Activated naive CD4-positive, alpha-beta T cell treated with anti-CD3 and anti-CD28 coated beads, Interleukin-2, amount 50 U/mL, for 24 hours (primary cell): ENCODE data around the gene KRT3.

Experiments
- H3K27ac Mint-ChIP-seq: one replicate; pipeline ENCODE4 v1.8.0; 2021; ENCODE audit warnings: mild to moderate bottlenecking, mixed read lengths
- H3K27me3 Mint-ChIP-seq: one replicate; pipeline ENCODE4 v1.8.0; 2021; ENCODE audit warnings: mixed read lengths
- H3K36me3 Mint-ChIP-seq: one replicate; pipeline ENCODE4 v1.8.0; 2021; ENCODE audit warnings: mixed read lengths
- H3K4me1 Mint-ChIP-seq: one replicate; pipeline ENCODE4 v1.8.0; 2021; ENCODE audit warnings: mixed read lengths
- H3K4me3 Mint-ChIP-seq: one replicate; pipeline ENCODE4 v1.8.0; 2021; ENCODE audit warnings: mild to moderate bottlenecking, mixed read lengths
- H3K9me3 Mint-ChIP-seq: one replicate; pipeline ENCODE4 v1.8.0; 2021; ENCODE audit warnings: mixed read lengths

KRT3 gene

DNA sequence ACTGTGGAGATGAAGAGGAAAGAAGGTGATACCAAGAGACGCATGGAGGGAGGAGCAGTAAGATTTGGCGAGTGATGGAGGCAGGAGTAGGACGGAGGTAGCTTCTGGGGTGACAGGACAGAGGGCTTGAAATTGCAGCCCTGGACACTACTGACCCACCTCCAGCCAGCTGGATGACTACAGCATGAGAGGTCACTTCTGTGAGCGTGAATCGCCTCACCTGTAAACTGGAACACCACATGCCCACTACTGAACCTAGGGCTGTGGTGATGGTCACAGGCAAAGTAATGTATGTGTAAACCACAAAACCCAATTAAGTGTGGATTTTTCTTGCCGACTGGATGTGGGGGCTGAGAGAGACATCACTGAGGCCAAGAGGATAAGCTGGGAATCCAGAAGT is 24.6 kb upstream of the KRT3 start:
- Mint-ChIP-seq H3K36me3 (no peaks in the 10 kb centered on the region), H3K9me3 (no peaks in the 10 kb centered on the region), H3K4me3 (no peak overlapping the region), H3K4me1 (peaks cover 16% of the 10 kb centered on the region), H3K27ac (no peak overlapping the region), H3K27me3 (no peaks in the 10 kb centered on the region)

DNA sequence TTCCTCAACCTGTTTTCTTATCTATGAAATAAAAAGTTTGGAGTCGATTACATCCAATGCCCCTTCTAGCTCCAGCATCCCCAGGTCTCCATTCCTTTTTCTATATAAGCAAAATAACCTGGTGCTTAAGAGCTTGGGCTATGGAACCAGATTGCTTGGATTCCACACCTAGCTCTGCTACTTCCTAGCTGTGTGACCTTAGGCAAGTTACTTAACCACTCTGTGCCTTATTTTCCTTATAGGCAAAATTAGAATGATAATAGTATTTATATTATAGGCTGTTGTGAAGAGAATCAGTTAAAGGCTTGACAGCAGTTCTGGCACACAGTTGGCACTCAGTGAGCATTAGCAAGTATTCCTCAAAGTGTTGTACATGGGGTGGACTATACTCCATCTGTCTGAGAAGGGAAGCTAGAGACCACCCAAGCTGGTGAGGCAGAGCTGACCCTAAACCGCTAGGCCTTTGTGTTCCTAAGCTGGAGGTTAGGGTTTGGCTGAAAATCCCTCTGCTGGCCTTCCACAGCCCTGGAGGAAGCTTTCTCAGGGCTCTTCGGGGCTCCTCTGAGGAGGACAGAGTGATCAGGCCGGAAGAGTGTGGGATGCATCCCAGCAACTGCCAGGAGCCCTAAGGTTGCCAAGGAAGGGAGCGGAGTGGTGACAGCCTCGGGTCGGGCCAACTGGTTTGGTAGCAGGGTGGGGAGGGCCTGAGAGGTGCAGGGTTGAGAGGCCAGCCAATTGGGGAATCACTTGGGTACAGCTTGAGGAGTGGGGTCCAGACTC is 24.0 kb upstream of the KRT3 start:
- peaks cover 16% of the 10 kb centered on the region for H3K4me1 Mint-ChIP-seq
- no peak overlapping the region for H3K27ac Mint-ChIP-seq
- no peaks in the 10 kb centered on the region for H3K36me3 Mint-ChIP-seq
- no peak overlapping the region for H3K4me3 Mint-ChIP-seq
- H3K27me3 Mint-ChIP-seq: no peaks in the 10 kb centered on the region
- H3K9me3 Mint-ChIP-seq: no peaks in the 10 kb centered on the region

GRCh38 chr12:52818887-52819420 is 23.0 kb upstream of the KRT3 start:
- H3K27me3 Mint-ChIP-seq: no peaks in the 10 kb centered on the region

GRCh38 chr12:52818388-52818787 is 22.5 kb upstream of the KRT3 start:
- no peaks in the 10 kb centered on the region for H3K36me3 Mint-ChIP-seq
- H3K4me3 Mint-ChIP-seq: no peak overlapping the region
- peaks cover 16% of the 10 kb centered on the region for H3K4me1 Mint-ChIP-seq
- no peak overlapping the region for H3K27ac Mint-ChIP-seq
- H3K9me3 Mint-ChIP-seq: no peaks in the 10 kb centered on the region
- H3K27me3 Mint-ChIP-seq: no peaks in the 10 kb centered on the region

More at GRCh38 chr12:52818887-52819420, 23.0 kb upstream of the KRT3 start:
- Mint-ChIP-seq H3K4me1 (peaks cover 16% of the 10 kb centered on the region), H3K9me3 (no peaks in the 10 kb centered on the region), H3K27ac (no peak overlapping the region), H3K36me3 (no peaks in the 10 kb centered on the region), H3K4me3 (no peak overlapping the region)

- Mint-ChIP-seq H3K27me3 (no peaks in the 10 kb centered on the region), H3K27ac (no peak overlapping the region), H3K4me1 (peaks cover 16% of the 10 kb centered on the region), H3K9me3 (no peaks in the 10 kb centered on the region), H3K4me3 (peak overlapping the region; percentile 30), H3K36me3 (no peaks in the 10 kb centered on the region)
Measured at GRCh38 chr12:52817699-52818238, 21.9 kb upstream of the KRT3 start.

- H3K4me1 Mint-ChIP-seq: peaks cover 16% of the 10 kb centered on the region
- H3K27ac Mint-ChIP-seq: no peak overlapping the region
- no peaks in the 10 kb centered on the region for H3K27me3 Mint-ChIP-seq
- H3K36me3 Mint-ChIP-seq: no peaks in the 10 kb centered on the region
- H3K9me3 Mint-ChIP-seq: no peaks in the 10 kb centered on the region
- H3K4me3 Mint-ChIP-seq: peak overlapping the region; percentile 30
Measured at GRCh38 chr12:52817003-52817698, 21.2 kb upstream of the KRT3 start.

DNA sequence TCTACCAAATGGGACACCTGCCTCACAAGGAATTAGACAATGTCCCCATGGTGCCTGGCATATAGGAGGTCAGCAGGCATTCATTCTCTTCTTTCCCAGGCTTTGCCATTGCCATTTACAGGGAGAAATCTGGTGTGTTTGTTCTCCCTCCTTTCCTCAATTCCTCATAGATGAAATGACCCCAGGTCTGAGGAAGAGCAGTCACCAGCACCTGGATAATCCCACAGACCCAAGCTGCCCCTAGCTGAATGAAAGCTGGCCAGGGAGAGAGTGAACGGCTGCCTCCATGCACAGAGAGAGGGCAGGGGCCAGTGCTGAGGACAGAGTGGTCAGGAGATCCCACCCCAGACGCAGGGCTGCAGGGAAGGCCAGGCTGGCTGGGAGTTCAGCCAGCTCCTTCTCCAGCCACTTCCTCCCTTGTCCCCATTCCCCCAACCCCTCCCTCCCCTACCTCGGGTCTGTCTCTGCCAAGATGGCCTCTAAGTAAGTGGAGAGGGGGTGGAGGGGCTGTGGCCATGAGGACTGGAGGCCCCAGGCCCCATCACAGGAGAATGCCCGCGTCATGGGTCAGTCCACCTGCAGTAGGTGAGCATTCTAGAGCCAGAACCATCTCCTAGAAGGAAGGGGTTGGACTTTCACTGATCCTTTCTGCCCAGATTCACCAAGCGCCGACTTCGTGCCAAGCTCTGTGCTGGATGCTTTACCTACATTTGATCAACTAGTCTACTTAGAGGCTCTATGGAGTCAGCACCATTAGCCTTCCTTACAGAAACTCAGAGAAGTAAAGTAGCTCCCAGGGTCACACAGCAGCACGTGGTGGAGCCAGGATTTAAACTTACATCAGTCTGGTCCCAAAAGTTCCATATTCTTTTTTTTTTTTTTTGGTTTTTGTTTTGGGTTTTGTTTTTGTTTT is 20.0 kb upstream of the KRT3 start:
- H3K9me3 Mint-ChIP-seq: no peaks in the 10 kb centered on the region
- peaks cover 16% of the 10 kb centered on the region for H3K4me1 Mint-ChIP-seq
- no peak overlapping the region for H3K4me3 Mint-ChIP-seq
- no peaks in the 10 kb centered on the region for H3K36me3 Mint-ChIP-seq
- H3K27ac Mint-ChIP-seq: no peak overlapping the region
- H3K27me3 Mint-ChIP-seq: no peaks in the 10 kb centered on the region

GRCh38 chr12:52815161-52815560 is 19.2 kb upstream of the KRT3 start:
- H3K9me3 Mint-ChIP-seq: no peaks in the 10 kb centered on the region

DNA sequence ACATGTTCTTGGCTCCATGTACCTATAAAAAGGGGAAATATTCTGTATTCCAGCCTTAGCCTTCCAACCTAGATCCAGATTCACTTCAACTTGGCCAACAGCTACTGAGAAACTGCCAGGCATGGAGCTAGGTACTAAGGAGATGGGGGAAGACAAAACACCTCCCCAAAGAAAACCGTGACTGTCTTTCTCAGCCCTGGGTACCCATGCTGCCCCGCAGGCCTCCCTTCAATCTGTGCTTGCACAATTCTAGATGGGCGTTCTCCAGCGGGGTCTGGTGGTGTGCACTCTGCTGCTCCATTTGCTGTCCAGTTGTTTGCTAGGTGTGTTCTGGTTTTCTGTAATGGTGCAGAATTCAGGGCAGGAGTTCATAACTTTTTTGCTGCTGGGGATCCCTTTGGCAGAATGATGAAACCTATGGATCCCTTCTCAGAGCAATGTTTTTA is 18.8 kb upstream of the KRT3 start:
- H3K27ac Mint-ChIP-seq: no peak overlapping the region
- no peak overlapping the region for H3K4me3 Mint-ChIP-seq
- H3K4me1 Mint-ChIP-seq: peaks cover 16% of the 10 kb centered on the region

More at GRCh38 chr12:52815161-52815560, 19.2 kb upstream of the KRT3 start:
- H3K27me3 Mint-ChIP-seq: no peaks in the 10 kb centered on the region
- H3K27ac Mint-ChIP-seq: no peak overlapping the region
- peaks cover 16% of the 10 kb centered on the region for H3K4me1 Mint-ChIP-seq
- H3K4me3 Mint-ChIP-seq: no peak overlapping the region
- no peaks in the 10 kb centered on the region for H3K36me3 Mint-ChIP-seq

GRCh38 chr12:52813885-52814709 is 18.2 kb upstream of the KRT3 start, which contains the start of gene KRT4:
Gene KRT4 (minus strand): TSS chr12:52814116. CDS start chr12:52814058, 58 bp downstream.
- Mint-ChIP-seq H3K36me3 (no peaks in the 10 kb centered on the region), H3K4me1 (peaks cover 16% of the 10 kb centered on the region)

More for the DNA sequence above, 18.8 kb upstream of the KRT3 start:
- no peaks in the 10 kb centered on the region for H3K27me3 Mint-ChIP-seq
- no peaks in the 10 kb centered on the region for H3K36me3 Mint-ChIP-seq
- no peaks in the 10 kb centered on the region for H3K9me3 Mint-ChIP-seq

GRCh38 chr12:52813203-52813819 is 17.4 kb upstream of the KRT3 start:
- Mint-ChIP-seq H3K9me3 (no peaks in the 10 kb centered on the region), H3K4me1 (peaks cover 12% of the 10 kb centered on the region), H3K27ac (no peak overlapping the region), H3K4me3 (no peak overlapping the region), H3K27me3 (no peaks in the 10 kb centered on the region), H3K36me3 (no peaks in the 10 kb centered on the region)

More at GRCh38 chr12:52813885-52814709, 18.2 kb upstream of the KRT3 start, which contains the start of gene KRT4:
- Mint-ChIP-seq H3K9me3 (no peaks in the 10 kb centered on the region), H3K27ac (peak within 1 kb of the TSS; percentile 48), H3K27me3 (no peaks in the 10 kb centered on the region), H3K4me3 (no peak within 1 kb of the TSS)

DNA sequence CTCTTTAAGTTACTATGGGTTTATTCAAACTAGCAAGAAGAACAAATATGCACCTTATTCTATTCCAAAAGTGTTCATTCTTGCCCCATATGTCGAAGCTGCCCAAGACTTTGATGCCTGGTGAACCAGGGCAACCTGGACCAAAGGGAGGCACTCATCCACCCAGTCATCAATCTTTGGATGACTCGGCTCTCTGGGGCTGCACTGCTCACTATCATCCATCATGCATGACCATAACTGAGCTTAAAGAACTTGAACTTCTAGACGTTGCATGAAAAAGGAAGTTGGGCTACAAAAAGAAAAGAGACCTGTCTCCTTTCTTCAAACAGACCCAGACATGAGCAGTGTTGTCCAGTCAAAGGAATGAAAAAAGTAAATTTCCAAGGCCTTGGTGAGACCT is 16.8 kb upstream of the KRT3 start:
- Mint-ChIP-seq H3K9me3 (no peaks in the 10 kb centered on the region), H3K36me3 (no peaks in the 10 kb centered on the region), H3K4me1 (peaks cover 7% of the 10 kb centered on the region)

DNA sequence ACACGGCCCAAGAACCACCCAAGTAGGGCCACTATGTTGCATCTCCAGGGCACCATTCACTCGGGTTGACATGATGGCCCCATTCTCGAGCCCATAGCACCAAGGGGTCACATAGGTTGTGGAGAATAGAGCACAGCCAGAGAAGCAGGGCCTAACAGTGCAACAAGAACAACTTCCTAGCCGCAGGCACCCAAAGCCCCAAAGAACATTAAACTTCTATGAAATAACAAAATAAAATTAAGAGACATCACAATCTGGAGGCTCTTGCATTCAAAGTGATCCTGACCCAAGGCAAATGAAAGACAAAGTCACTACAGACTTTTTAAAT is 16.1 kb upstream of the KRT3 start:
- Mint-ChIP-seq H3K9me3 (no peaks in the 10 kb centered on the region), H3K27me3 (no peaks in the 10 kb centered on the region), H3K4me1 (no peaks in the 10 kb centered on the region), H3K27ac (no peak overlapping the region), H3K4me3 (no peak overlapping the region), H3K36me3 (no peaks in the 10 kb centered on the region)

More for the DNA sequence above, 16.8 kb upstream of the KRT3 start:
- no peak overlapping the region for H3K4me3 Mint-ChIP-seq
- H3K27me3 Mint-ChIP-seq: no peaks in the 10 kb centered on the region
- H3K27ac Mint-ChIP-seq: no peak overlapping the region
